ENCODE measurements around the gene CDK10. TPM values are rescaled to one million over a fixed set of nuclear protein-coding genes. Genes with fewer than 3 reads are reported as not detected.
A peak's percentile ranks its signal among the peaks of the same experiment; 100 is the strongest.

Gene CDK10, protein sequence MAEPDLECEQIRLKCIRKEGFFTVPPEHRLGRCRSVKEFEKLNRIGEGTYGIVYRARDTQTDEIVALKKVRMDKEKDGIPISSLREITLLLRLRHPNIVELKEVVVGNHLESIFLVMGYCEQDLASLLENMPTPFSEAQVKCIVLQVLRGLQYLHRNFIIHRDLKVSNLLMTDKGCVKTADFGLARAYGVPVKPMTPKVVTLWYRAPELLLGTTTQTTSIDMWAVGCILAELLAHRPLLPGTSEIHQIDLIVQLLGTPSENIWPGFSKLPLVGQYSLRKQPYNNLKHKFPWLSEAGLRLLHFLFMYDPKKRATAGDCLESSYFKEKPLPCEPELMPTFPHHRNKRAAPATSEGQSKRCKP
- 100 to 1,000 TPM in 1 of 2 donors, 10 to 100 TPM in 1; 47.5 to 105 TPM for total RNA-seq

DNA sequence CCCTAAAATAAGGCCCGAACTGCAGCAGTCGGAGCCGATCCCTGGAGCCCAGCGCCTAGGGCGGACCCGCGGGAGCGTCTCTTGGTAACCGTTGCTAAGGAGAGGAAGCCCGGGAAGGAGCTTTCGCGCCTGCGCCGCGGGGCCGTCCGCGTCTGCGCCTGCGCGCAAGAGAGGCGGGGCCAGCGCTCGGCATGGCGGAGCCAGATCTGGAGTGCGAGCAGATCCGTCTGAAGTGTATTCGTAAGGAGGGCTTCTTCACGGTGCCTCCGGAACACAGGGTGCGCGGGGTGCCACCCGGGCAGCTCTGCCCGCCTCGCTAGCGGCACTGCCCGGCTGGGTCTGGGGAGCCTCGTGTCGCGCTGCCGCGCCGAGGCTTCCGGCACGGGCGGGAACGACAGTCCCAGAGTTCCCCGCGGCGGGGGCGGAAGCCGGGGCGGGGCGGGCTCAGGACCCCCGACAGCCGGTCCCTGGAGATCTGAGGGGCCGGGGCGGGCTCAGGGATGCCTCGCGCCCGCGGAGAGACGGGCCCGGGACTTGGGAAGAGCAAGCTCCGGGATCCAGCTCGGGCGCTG is at the start of gene CDK10:
TSS of gene CDK10 (plus strand) at position 170 of the 572 bp plus-strand sequence. CDS start at position 192, 22 bp downstream.
- H3K36me3 ChIP-seq (replicated peaks in 1 of 2; ENCODE audit: insufficient read depth in 1 of 2, low read depth in 2 of 2), result peaks cover 0 to 10% of the 10 kb centered on the region in 2 donors
- H3K4me1 ChIP-seq, result peaks cover 23% of the 10 kb centered on the region
- TF ChIP-seq CTCF (IDR thresholded peaks at IDR 0.05), result peak in 2 of 7 experiments; percentile 6
- peak; percentile 40 to 85 (median 46) for TF ChIP-seq POLR2A (IDR thresholded peaks at IDR 0.05)
- peak within 1 kb of the TSS; percentile 60 to 94 (median 78) for H3K27ac ChIP-seq
- peak; percentile 89 for ATAC-seq
- no peaks in the 10 kb centered on the region for H3K27me3 ChIP-seq
- peak within 1 kb of the TSS; percentile 81 to 88 for H3K4me3 ChIP-seq
- 0% methylated on average over 9 to 67 of the region's 67 CpGs for WGBS, 2 donors
- intact Hi-C loops (cut with DNase I), result no loop called here
- H3K9me3 ChIP-seq, result no peaks in the 10 kb centered on the region
- DNase-seq, result peak; percentile 91 to 94 (median 92)

DNA sequence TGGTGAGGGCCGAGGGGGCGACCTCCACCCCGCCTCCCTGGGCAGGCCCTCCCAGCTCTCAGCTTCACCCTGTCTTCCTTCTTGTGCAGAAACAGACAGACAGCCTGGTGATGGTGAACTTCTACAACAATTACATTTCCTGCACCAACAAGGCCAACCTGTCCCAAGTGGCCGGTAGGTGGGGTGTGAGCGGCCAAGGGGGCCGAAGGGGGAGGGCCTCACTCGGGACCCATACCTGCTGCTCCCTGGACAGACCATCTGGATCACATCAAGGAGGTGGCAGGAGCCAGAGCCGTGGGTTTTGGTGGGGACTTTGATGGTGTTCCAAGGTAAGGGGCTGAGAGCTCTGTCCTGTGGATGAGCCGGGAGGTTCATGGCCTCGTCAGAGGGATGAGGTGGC is 49.1 kb upstream of the CDK10 start:
- TF ChIP-seq CTCF (IDR thresholded peaks at IDR 0.05), result no peak
- TF ChIP-seq POLR2A (IDR thresholded peaks at IDR 0.05), result no peak
- H3K4me1 ChIP-seq, result peaks cover 17% of the 10 kb centered on the region
- ATAC-seq (no peak), DNase-seq (no peak)
- H3K27ac ChIP-seq, result no peak overlapping the region
- H3K9me3 ChIP-seq, result no peaks in the 10 kb centered on the region
- intact Hi-C loops (cut with DNase I), result no loop called here
- WGBS, 2 donors, result 71 to 80% methylated on average over 10 of the region's 10 CpGs
- no peaks in the 10 kb centered on the region for H3K27me3 ChIP-seq
- H3K4me3 ChIP-seq, result no peak overlapping the region
- no peaks in the 10 kb centered on the region for H3K36me3 ChIP-seq (replicated peaks in 1 of 2; ENCODE audit: insufficient read depth in 1 of 2, low read depth in 2 of 2)

DNA sequence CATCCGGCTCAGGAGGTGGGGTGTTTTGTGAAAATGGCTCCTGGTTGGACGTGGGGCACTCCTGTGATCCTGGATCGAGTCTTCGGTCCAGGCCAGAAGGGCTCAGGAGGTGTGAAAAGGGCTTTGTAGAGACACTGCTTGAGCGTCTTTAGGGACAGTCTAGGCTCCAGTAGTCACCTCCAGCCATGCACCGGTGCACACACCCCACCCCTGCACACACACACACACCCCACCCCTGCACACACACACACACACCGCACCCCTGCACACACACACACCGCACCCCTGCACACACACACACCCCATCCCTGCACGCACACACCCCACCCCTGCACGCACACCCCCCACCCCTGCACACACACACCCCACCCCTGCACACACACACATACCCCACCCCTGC is 48.0 kb upstream of the CDK10 start:
- no peak for DNase-seq
- H3K4me1 ChIP-seq, result peaks cover 17% of the 10 kb centered on the region
- no peak overlapping the region for H3K4me3 ChIP-seq
- intact Hi-C loops (cut with DNase I), result no loop called here
- TF ChIP-seq POLR2A (IDR thresholded peaks at IDR 0.05), result no peak
- no peak for TF ChIP-seq CTCF (IDR thresholded peaks at IDR 0.05)
- H3K27ac ChIP-seq, result no peak overlapping the region
- no peaks in the 10 kb centered on the region for H3K27me3 ChIP-seq
- H3K36me3 ChIP-seq (replicated peaks in 1 of 2; ENCODE audit: insufficient read depth in 1 of 2, low read depth in 2 of 2), result no peaks in the 10 kb centered on the region
- ATAC-seq, result no peak
- no peaks in the 10 kb centered on the region for H3K9me3 ChIP-seq
- 75 to 86% methylated on average over 7 to 9 of the region's 10 CpGs for WGBS, 2 donors

DNA sequence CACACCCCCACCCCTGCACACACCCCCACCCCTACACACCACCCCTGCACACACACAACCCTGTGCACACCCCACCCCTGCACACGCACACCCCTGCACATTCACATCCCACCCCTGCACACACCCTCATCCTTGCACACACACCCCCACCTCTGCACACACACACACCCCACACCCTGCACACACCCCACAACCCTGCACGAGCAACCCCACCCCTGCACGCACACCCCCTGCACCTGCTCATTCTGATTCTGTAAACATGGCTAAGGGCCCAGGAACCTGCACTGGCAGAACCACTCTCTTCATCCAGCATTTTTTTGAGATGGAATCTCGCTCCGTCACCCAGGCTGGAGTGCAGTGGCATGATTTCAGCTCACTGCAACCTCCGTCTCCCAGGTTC is 47.1 kb upstream of the CDK10 start:
- no peak for ATAC-seq
- 89 to 94% methylated on average over 6 of the region's 6 CpGs for WGBS, 2 donors
- Histone ChIP-seq H3K27ac (no peak overlapping the region), H3K36me3 (replicated peaks in 1 of 2; ENCODE audit: insufficient read depth in 1 of 2, low read depth in 2 of 2) (no peaks in the 10 kb centered on the region), H3K27me3 (no peaks in the 10 kb centered on the region), H3K4me3 (no peak overlapping the region), H3K4me1 (peaks cover 17% of the 10 kb centered on the region), H3K9me3 (no peaks in the 10 kb centered on the region)
- no peak for TF ChIP-seq POLR2A (IDR thresholded peaks at IDR 0.05)
- no peak for TF ChIP-seq CTCF (IDR thresholded peaks at IDR 0.05)
- intact Hi-C loops (cut with DNase I), result no loop called here
- DNase-seq, result no peak
